Loucy (cell line): ENCODE results near the gene HDAC10.

Experiments
- H2AFZ ChIP-seq: fragments of 200-600 bp; sonication (generic); 2 replicates; pipeline ENCODE4 v1.6.0; 2016; ENCODE audit warnings: antibody characterized with exemption, mild to moderate bottlenecking, low read length, moderate library complexity
- H3F3A ChIP-seq: fragments of 200-600 bp; 2 replicates; pipeline ENCODE4 v1.6.0; 2016; ENCODE audit warnings: antibody characterized with exemption, low read depth, mild to moderate bottlenecking
- H3K27me3 ChIP-seq: fragments of 200-600 bp; sonication (generic); 2 replicates; pipeline ENCODE4 v1.6.1; 2014; ENCODE audit warnings: low read length, mild to moderate bottlenecking; ENCODE audit not compliant: insufficient read depth, poor library complexity, severe bottlenecking
- H3K36me3 ChIP-seq: fragments of 200-600 bp; sonication (generic); 2 replicates; pipeline ENCODE4 v1.6.1; 2016; ENCODE audit warnings: low read length; ENCODE audit not compliant: insufficient read depth
- H3K4me1 ChIP-seq: fragments of 200-600 bp; sonication (generic); 2 replicates; pipeline ENCODE4 v1.5.1; 2014; ENCODE audit warnings: low read length, mild to moderate bottlenecking; ENCODE audit not compliant: insufficient read depth, poor library complexity, severe bottlenecking
- H3K4me2 ChIP-seq: fragments of 200-600 bp; sonication (generic); 2 replicates; pipeline ENCODE4 v1.6.0; 2014; ENCODE audit warnings: antibody characterized with exemption, low read length, low read depth, mild to moderate bottlenecking; ENCODE audit not compliant: poor library complexity, severe bottlenecking
- H3K4me3 ChIP-seq: fragments of 200-600 bp; sonication (generic); 2 replicates; pipeline ENCODE4 v1.5.1; 2014; ENCODE audit warnings: low read length, mild to moderate bottlenecking, mixed read lengths; ENCODE audit not compliant: poor library complexity, severe bottlenecking
- H3K79me2 ChIP-seq: fragments of 200-600 bp; sonication (generic); 2 replicates; pipeline ENCODE4 v1.6.1; 2014; ENCODE audit warnings: low read length; ENCODE audit not compliant: insufficient read depth
- H3K9ac ChIP-seq: fragments of 200-600 bp; sonication (generic); 2 replicates; pipeline ENCODE4 v1.6.0; 2014; ENCODE audit warnings: mild to moderate bottlenecking, low read depth, low read length, moderate library complexity; ENCODE audit not compliant: poor library complexity, severe bottlenecking
- H3K9me2 ChIP-seq: fragments of 200-600 bp; sonication (generic); replicated peaks from 2 replicates; pipeline ENCODE4 v1.6.1; 2016; ENCODE audit warnings: low read depth, low read length, mixed read lengths
- H3K9me3 ChIP-seq: fragments of 200-600 bp; sonication (generic); 2 replicates; pipeline ENCODE4 v1.6.1; 2014; ENCODE audit warnings: mild to moderate bottlenecking, antibody characterized with exemption, low read length, low read depth; ENCODE audit not compliant: insufficient read depth
- H4K20me1 ChIP-seq: fragments of 200-600 bp; sonication (generic); 2 replicates; pipeline ENCODE4 v1.6.0; 2014; ENCODE audit warnings: antibody characterized with exemption, low read length, mild to moderate bottlenecking; ENCODE audit not compliant: insufficient read depth, poor library complexity, severe bottlenecking
- EZH2phosphoT487 ChIP-seq: fragments of 200-600 bp; IDR thresholded peaks from 2 replicates; pipeline ENCODE4 v1.6.1; 2018; ENCODE audit warnings: antibody characterized with exemption, mild to moderate bottlenecking, moderate library complexity, borderline replicate concordance
- TF ChIP-seq, protein P1 (sequence below): fragments of 200-600 bp; sonication (generic); conservative IDR thresholded peaks from 2 replicates; pipeline ENCODE4 v1.5.1; 2014; ENCODE audit warnings: mild to moderate bottlenecking, antibody characterized with exemption, low read length

The HDAC10 gene, protein sequence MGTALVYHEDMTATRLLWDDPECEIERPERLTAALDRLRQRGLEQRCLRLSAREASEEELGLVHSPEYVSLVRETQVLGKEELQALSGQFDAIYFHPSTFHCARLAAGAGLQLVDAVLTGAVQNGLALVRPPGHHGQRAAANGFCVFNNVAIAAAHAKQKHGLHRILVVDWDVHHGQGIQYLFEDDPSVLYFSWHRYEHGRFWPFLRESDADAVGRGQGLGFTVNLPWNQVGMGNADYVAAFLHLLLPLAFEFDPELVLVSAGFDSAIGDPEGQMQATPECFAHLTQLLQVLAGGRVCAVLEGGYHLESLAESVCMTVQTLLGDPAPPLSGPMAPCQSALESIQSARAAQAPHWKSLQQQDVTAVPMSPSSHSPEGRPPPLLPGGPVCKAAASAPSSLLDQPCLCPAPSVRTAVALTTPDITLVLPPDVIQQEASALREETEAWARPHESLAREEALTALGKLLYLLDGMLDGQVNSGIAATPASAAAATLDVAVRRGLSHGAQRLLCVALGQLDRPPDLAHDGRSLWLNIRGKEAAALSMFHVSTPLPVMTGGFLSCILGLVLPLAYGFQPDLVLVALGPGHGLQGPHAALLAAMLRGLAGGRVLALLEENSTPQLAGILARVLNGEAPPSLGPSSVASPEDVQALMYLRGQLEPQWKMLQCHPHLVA

DNA sequence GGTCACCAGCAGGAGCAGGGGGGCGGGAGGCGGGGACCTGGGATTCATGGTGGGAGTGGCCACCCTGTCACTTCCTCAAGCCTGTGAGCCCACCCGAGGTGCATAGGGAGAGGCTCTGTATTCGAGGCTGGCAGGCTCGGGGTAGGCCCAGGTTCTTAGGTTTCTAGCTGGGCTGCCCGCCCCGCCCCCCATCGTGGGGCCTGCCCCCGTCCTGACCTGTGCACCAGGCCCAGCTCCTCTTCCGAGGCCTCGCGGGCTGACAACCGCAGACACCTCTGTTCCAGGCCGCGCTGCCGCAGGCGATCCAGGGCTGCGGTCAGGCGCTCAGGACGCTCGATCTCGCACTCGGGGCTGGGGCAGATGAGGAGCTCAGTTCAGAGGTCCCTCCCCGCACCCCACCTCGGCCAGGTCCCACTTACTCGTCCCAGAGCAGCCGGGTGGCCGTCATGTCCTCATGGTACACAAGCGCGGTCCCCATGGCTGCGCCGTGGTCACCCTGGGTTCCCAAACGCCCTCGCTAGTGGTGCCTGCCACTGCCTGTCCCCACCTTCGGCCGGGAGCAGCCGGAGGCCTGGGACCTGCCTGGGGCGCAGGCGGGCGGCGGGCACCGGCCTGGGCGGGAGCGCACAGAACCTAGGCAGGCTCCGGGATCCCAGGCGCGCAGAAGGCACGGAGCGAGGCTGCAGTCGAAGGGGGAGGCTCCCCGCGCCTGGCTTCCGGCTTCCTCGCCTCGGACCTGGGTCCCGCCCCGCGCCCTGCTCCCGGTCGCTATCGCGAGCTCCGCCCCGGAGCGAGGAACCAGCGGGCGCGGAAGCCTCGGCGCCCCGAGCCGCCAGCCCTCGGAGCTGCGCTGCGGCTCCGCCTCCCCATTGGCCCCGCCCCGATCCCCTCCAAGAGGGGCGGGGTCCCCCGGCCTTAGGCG is at the start of gene HDAC10:
Gene HDAC10, minus strand, starts transcription at position 711 of the 922 bp plus-strand sequence. Its CDS starts 233 bp downstream, at position 478.
- Histone ChIP-seq H3K27me3 (no peaks in the 10 kb centered on the region), H3F3A (no peaks in the 10 kb centered on the region), H3K4me3 (peak within 1 kb of the TSS; percentile 90), H3K9ac (peak within 1 kb of the TSS; percentile 94), H3K9me3 (no peaks in the 10 kb centered on the region), H2AFZ (peak within 1 kb of the TSS; percentile 95), H3K4me1 (peaks cover 21% of the 10 kb centered on the region), H3K36me3 (no peaks in the 10 kb centered on the region), H4K20me1 (peaks cover 21% of the 10 kb centered on the region), H3K79me2 (peaks cover 22% of the 10 kb centered on the region; the same call in 1 of the 2 replicates), H3K9me2 (no peaks in the 10 kb centered on the region), H3K4me2 (peak within 1 kb of the TSS; percentile 94)
- no peak for TF ChIP-seq EZH2phosphoT487
- TF ChIP-seq, protein P1, sequence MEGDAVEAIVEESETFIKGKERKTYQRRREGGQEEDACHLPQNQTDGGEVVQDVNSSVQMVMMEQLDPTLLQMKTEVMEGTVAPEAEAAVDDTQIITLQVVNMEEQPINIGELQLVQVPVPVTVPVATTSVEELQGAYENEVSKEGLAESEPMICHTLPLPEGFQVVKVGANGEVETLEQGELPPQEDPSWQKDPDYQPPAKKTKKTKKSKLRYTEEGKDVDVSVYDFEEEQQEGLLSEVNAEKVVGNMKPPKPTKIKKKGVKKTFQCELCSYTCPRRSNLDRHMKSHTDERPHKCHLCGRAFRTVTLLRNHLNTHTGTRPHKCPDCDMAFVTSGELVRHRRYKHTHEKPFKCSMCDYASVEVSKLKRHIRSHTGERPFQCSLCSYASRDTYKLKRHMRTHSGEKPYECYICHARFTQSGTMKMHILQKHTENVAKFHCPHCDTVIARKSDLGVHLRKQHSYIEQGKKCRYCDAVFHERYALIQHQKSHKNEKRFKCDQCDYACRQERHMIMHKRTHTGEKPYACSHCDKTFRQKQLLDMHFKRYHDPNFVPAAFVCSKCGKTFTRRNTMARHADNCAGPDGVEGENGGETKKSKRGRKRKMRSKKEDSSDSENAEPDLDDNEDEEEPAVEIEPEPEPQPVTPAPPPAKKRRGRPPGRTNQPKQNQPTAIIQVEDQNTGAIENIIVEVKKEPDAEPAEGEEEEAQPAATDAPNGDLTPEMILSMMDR = no peak

DNA sequence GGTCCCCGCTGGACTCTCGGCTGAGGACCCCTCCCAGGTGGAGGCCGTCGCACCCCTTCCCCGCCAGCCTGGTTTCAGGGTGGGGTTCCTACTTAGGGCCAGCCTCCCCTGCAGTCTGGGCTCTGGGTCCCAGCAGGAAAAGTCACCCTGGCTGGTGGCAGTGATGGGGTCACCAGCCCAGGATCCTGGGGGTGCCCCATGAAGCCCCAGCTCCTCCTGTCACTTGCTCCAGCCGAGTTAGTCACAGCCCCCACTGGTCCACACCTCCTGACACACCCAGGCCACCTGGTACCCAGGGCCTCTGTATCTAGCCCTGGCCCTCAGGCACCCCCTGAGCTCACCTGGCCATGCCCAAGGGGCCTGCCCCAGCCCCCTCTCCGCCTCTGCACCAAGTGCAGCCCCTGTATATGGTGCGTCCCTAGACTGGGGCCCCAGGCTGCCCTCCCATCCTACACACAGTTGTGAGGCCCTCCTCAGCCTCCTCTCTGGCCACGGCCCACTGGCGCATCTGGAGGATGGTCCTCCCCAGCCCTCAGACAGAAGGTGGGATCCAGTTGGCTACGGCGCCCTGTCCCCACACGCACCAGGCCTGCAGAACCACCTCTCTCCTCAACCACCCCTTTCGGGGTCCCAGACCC is 49.7 kb upstream of the HDAC10 start:
- H2AFZ ChIP-seq = no peak overlapping the region
- no peak overlapping the region for H3K4me2 ChIP-seq
- no peaks in the 10 kb centered on the region for H3K36me3 ChIP-seq
- no peaks in the 10 kb centered on the region for H3F3A ChIP-seq
- no peaks in the 10 kb centered on the region for H3K9me2 ChIP-seq
- H3K9me3 ChIP-seq = no peaks in the 10 kb centered on the region
- no peaks in the 10 kb centered on the region for H3K27me3 ChIP-seq
- peaks cover 40% of the 10 kb centered on the region for H3K79me2 ChIP-seq
- H4K20me1 ChIP-seq = peaks cover 9% of the 10 kb centered on the region
- H3K4me1 ChIP-seq = peaks cover 44% of the 10 kb centered on the region
- no peak overlapping the region for H3K9ac ChIP-seq
- TF ChIP-seq, protein P1 = no peak
- TF ChIP-seq EZH2phosphoT487 = no peak
- H3K4me3 ChIP-seq = no peak overlapping the region
